ENCODE results near the gene ERLEC1. TPM values are rescaled to one million over a fixed set of nuclear protein-coding genes. Genes with fewer than 3 reads are reported as not detected.

ERLEC1 gene
- total RNA-seq, 1 experiment from 2014 or later, result 56.8 TPM

DNA sequence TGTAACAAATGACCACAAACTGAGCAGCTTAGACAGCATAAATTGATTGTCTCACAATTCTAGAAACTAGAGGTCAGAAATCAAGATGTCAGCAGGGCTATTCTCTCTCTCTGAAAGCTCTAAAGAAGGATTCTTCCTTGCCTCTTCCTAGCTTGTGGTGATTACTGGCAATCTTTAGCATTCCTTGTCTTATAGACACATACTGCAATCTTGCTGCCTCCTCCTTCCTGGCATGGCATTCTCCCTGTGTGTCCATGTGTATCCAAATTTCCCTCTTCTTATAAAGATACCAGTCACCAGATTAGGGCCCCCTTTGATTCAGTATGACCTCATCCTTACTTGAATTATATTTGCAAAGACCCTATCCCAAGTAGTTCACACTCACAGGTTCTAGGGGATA, 2.4 kb upstream of the ERLEC1 start:
- H3K79me2 ChIP-seq (ENCODE audit: low read length), result peaks cover 91% of the 10 kb centered on the region
- H3K4me3 ChIP-seq (ENCODE audit: low read length), result no peak overlapping the region
- H3K36me3 ChIP-seq (ENCODE audit: low read depth, low read length), result no peaks in the 10 kb centered on the region; the same call in 1 of the 2 replicates
- no peak overlapping the region for H3K27ac ChIP-seq (ENCODE audit: low read length)
- POLR2A ChIA-PET (ENCODE audit: unreplicated experiment), result no interaction called here
- CTCF ChIA-PET, result no interaction called here
- no peaks in the 10 kb centered on the region for H3K27me3 ChIP-seq (ENCODE audit: low read length)
- no peaks in the 10 kb centered on the region for H3K9me2 ChIP-seq (replicated peaks; ENCODE audit: low read length)
- DNase-seq (no peak), ATAC-seq (no peak)
- H4K20me1 ChIP-seq (ENCODE audit: low read length), result no peaks in the 10 kb centered on the region
- no peaks in the 10 kb centered on the region for H3K9me3 ChIP-seq (ENCODE audit: low read length)
- H3K9ac ChIP-seq (ENCODE audit: low read length), result no peak overlapping the region
- H3F3A ChIP-seq (ENCODE audit: low read length, unreplicated experiment), result no peaks in the 10 kb centered on the region
- peak overlapping the region; percentile 20; the same call in 1 of the 2 replicates for H3K4me2 ChIP-seq (ENCODE audit: low read length)
- TF ChIP-seq EZH2phosphoT487 (IDR thresholded peaks at IDR 0.05; ENCODE audit: borderline replicate concordance, low read length), result no peak
- TF ChIP-seq EZH2 (IDR thresholded peaks at IDR 0.05; ENCODE audit: low read length, unreplicated experiment), result no peak
- TF ChIP-seq, protein P1, sequence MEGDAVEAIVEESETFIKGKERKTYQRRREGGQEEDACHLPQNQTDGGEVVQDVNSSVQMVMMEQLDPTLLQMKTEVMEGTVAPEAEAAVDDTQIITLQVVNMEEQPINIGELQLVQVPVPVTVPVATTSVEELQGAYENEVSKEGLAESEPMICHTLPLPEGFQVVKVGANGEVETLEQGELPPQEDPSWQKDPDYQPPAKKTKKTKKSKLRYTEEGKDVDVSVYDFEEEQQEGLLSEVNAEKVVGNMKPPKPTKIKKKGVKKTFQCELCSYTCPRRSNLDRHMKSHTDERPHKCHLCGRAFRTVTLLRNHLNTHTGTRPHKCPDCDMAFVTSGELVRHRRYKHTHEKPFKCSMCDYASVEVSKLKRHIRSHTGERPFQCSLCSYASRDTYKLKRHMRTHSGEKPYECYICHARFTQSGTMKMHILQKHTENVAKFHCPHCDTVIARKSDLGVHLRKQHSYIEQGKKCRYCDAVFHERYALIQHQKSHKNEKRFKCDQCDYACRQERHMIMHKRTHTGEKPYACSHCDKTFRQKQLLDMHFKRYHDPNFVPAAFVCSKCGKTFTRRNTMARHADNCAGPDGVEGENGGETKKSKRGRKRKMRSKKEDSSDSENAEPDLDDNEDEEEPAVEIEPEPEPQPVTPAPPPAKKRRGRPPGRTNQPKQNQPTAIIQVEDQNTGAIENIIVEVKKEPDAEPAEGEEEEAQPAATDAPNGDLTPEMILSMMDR (conservative IDR thresholded peaks at IDR 0.05; ENCODE audit: low read depth, low read length), result no peak
- no peak overlapping the region for H2AFZ ChIP-seq (ENCODE audit: low read length)
- H3K4me1 ChIP-seq (ENCODE audit: insufficient read depth, low read length), result peaks cover 15% of the 10 kb centered on the region
- BruUV-seq (replicated peaks), result no TSS peak
- intact Hi-C loops (cut with micrococcal nuclease), result no loop called here

GRCh38 chr2:53785366-53785765, 1.5 kb upstream of the ERLEC1 start:
- Histone ChIP-seq H3K9me3 (ENCODE audit: low read length) (no peaks in the 10 kb centered on the region), H3K27ac (ENCODE audit: low read length) (no peak overlapping the region), H2AFZ (ENCODE audit: low read length) (no peak overlapping the region), H3K9ac (ENCODE audit: low read length) (peak overlapping the region; percentile 83; the same call in 1 of the 2 replicates), H3K4me2 (ENCODE audit: low read length) (peak overlapping the region; percentile 88), H3F3A (ENCODE audit: low read length, unreplicated experiment) (no peaks in the 10 kb centered on the region), H3K4me1 (ENCODE audit: insufficient read depth, low read length) (peaks cover 15% of the 10 kb centered on the region), H3K79me2 (ENCODE audit: low read length) (peaks cover 95% of the 10 kb centered on the region), H3K9me2 (replicated peaks; ENCODE audit: low read length) (no peaks in the 10 kb centered on the region), H3K36me3 (ENCODE audit: low read depth, low read length) (no peaks in the 10 kb centered on the region; the same call in 1 of the 2 replicates), H3K27me3 (ENCODE audit: low read length) (no peaks in the 10 kb centered on the region), H4K20me1 (ENCODE audit: low read length) (no peaks in the 10 kb centered on the region), H3K4me3 (ENCODE audit: low read length) (peak overlapping the region; percentile 96)
- no TSS peak for BruUV-seq (replicated peaks)
- ATAC-seq (no peak), DNase-seq (no peak)
- TF ChIP-seq EZH2 (IDR thresholded peaks at IDR 0.05; ENCODE audit: low read length, unreplicated experiment) (no peak), EZH2phosphoT487 (IDR thresholded peaks at IDR 0.05; ENCODE audit: borderline replicate concordance, low read length) (no peak)
- TF ChIP-seq, protein P1 (conservative IDR thresholded peaks at IDR 0.05; ENCODE audit: low read depth, low read length), result no peak
- intact Hi-C loops (cut with micrococcal nuclease), result no loop called here
- ChIA-PET POLR2A (ENCODE audit: unreplicated experiment) (no interaction called here), CTCF (no interaction called here)

DNA sequence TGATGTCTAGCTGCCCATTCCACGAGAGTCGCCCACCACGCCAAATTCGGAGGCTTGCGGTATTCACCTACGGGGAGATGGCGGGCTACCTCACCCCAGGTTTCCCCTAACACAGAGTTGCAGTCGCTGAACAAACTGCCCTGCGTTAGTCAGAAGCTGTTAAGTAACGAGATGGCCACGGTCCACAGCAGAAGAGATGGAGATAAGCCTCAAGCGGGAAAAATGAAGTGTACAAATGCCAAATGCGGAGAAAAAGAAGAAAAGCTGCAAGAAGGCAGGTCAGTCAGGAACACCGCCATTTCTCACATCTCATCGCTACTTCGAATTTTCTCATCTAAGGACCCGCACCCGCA, 516 bp upstream of the ERLEC1 start:
- Histone ChIP-seq H3K9ac (ENCODE audit: low read length) (peak overlapping the region; percentile 83), H3K9me3 (ENCODE audit: low read length) (no peaks in the 10 kb centered on the region), H3K4me3 (ENCODE audit: low read length) (peak overlapping the region; percentile 96), H3K9me2 (replicated peaks; ENCODE audit: low read length) (no peaks in the 10 kb centered on the region), H3K4me2 (ENCODE audit: low read length) (peak overlapping the region; percentile 88), H3K27me3 (ENCODE audit: low read length) (no peaks in the 10 kb centered on the region), H3K79me2 (ENCODE audit: low read length) (peaks cover 97% of the 10 kb centered on the region), H3K36me3 (ENCODE audit: low read depth, low read length) (no peaks in the 10 kb centered on the region; the same call in 1 of the 2 replicates), H4K20me1 (ENCODE audit: low read length) (0 out of 2 replicates have a peak, but pooled peaks cover 3% of the 10 kb centered on the region), H3K27ac (ENCODE audit: low read length) (peak overlapping the region; percentile 52), H3K4me1 (ENCODE audit: insufficient read depth, low read length) (peaks cover 15% of the 10 kb centered on the region), H2AFZ (ENCODE audit: low read length) (peak overlapping the region; percentile 89), H3F3A (ENCODE audit: low read length, unreplicated experiment) (no peaks in the 10 kb centered on the region)
- peak; percentile 37 for ATAC-seq
- POLR2A ChIA-PET (ENCODE audit: unreplicated experiment), result interaction anchor here (0.5 to 0.6 kb wide), 2 partner anchors 19 to 504 kb away, joined by 3 to 8 read pairs; no protein-coding TSS in a partner anchor
- intact Hi-C loops (cut with micrococcal nuclease), result no loop called here
- TSS peak; percentile 65 for BruUV-seq (replicated peaks)
- CTCF ChIA-PET, result interaction anchor here (0.7 kb wide), 1 partner anchor 165 kb away, joined by 6 read pairs; no protein-coding TSS in a partner anchor
- TF ChIP-seq EZH2phosphoT487 (IDR thresholded peaks at IDR 0.05; ENCODE audit: borderline replicate concordance, low read length), result no peak
- peak; percentile 21 for DNase-seq

Measured in PC-3 (cell line).